Chondrocyte (in vitro differentiated cells): ENCODE results near the gene CD14. TPM values are rescaled to one million over a fixed set of nuclear protein-coding genes. Genes with fewer than 3 reads are reported as not detected.
"Not testable (repeated sequence)": the region's sequence is repeated elsewhere in the genome, so short reads cannot be mapped to it uniquely, and the experiment has no call there.

Experiments used
- DNase-seq: peaks from one replicate; pipeline ENCODE4 v3.0.0; 2021; ENCODE audit warnings: mixed read lengths, low spot score
- H3K27ac Mint-ChIP-seq: one replicate; pipeline ENCODE4 v1.8.0; 2021; ENCODE audit warnings: mild to moderate bottlenecking, moderate library complexity, mixed read lengths; ENCODE audit not compliant: unreplicated experiment
- H3K27me3 Mint-ChIP-seq: 2 replicates; pipeline ENCODE4 v1.8.0; 2021; ENCODE audit warnings: low read depth, mixed read lengths
- H3K36me3 Mint-ChIP-seq: 2 replicates; pipeline ENCODE4 v1.8.0; 2021; ENCODE audit warnings: low read depth, mixed read lengths
- H3K4me1 Mint-ChIP-seq: 2 replicates; pipeline ENCODE4 v1.8.0; 2021; ENCODE audit warnings: low read depth, mild to moderate bottlenecking, mixed read lengths
- H3K4me3 Mint-ChIP-seq: one replicate; pipeline ENCODE4 v1.8.0; 2021; ENCODE audit warnings: mild to moderate bottlenecking, moderate library complexity, mixed read lengths; ENCODE audit not compliant: unreplicated experiment
- H3K9me3 Mint-ChIP-seq: 2 replicates; pipeline ENCODE4 v1.8.0; 2021; ENCODE audit warnings: low read depth, mixed read lengths
- CTCF ChIP-seq: fragments of 200-600 bp; sonication (generic); IDR thresholded peaks from 2 replicates; pipeline ENCODE4 v1.5.0; 2021; ENCODE audit warnings: antibody characterized with exemption, mild to moderate bottlenecking, moderate library complexity
- total RNA-seq: library from RNA; stranded (reverse); gene quantifications from 3 replicates; pipeline ENCODE4 v1.2.1, GENCODE V29; 2021

The CD14 gene
- total RNA-seq, 1 donor from 2014 or later: not detected

GRCh38 chr5:140673187-140673976, 40.4 kb upstream of the CD14 start, which contains the start of gene DND1:
DND1 (minus strand) TSS chr5:140673576; CDS start chr5:140673542, 34 bp downstream.
- H3K4me3 Mint-ChIP-seq: no peak within 1 kb of the TSS
- H3K4me1 Mint-ChIP-seq: no peaks in the 10 kb centered on the region
- no peaks in the 10 kb centered on the region for H3K9me3 Mint-ChIP-seq
- H3K27me3 Mint-ChIP-seq: no peaks in the 10 kb centered on the region
- no peak for DNase-seq
- peak within 1 kb of the TSS; percentile 45 for H3K27ac Mint-ChIP-seq
- TF ChIP-seq CTCF: no peak
- H3K36me3 Mint-ChIP-seq: peaks cover 28% of the 10 kb centered on the region

- Mint-ChIP-seq H3K36me3 (peaks cover 27% of the 10 kb centered on the region), H3K4me1 (peaks cover 3% of the 10 kb centered on the region), H3K4me3 (no peak overlapping the region), H3K9me3 (no peaks in the 10 kb centered on the region), H3K27ac (no peak overlapping the region), H3K27me3 (no peaks in the 10 kb centered on the region)
- no peak for TF ChIP-seq CTCF
- DNase-seq: no peak
These were observed 39.6 kb upstream of the CD14 start for GRCh38 chr5:140672455-140673186.

GRCh38 chr5:140671472-140672125, 38.6 kb upstream of the CD14 start:
- no peak for DNase-seq
- Mint-ChIP-seq H3K36me3 (peaks cover 24% of the 10 kb centered on the region), H3K27me3 (no peaks in the 10 kb centered on the region), H3K9me3 (no peaks in the 10 kb centered on the region), H3K27ac (no peak overlapping the region), H3K4me1 (peaks cover 13% of the 10 kb centered on the region), H3K4me3 (no peak overlapping the region)
- TF ChIP-seq CTCF: no peak

GRCh38 chr5:140671035-140671434, 38.1 kb upstream of the CD14 start:
- DNase-seq, H3K27me3 Mint-ChIP-seq, H3K4me3 Mint-ChIP-seq, H3K9me3 Mint-ChIP-seq, H3K27ac Mint-ChIP-seq: not testable (repeated sequence)
- Mint-ChIP-seq H3K4me1 (peaks cover 19% of the 10 kb centered on the region), H3K36me3 (peaks cover 22% of the 10 kb centered on the region)

GRCh38 chr5:140664359-140665119, 31.6 kb upstream of the CD14 start, which contains the start of gene WDR55:
WDR55 (plus strand) TSS chr5:140664904; CDS start chr5:140664913, 9 bp downstream.
- Mint-ChIP-seq H3K36me3 (peaks cover 34% of the 10 kb centered on the region), H3K27ac (peak within 1 kb of the TSS; percentile 99), H3K4me1 (peaks cover 38% of the 10 kb centered on the region), H3K4me3 (peak within 1 kb of the TSS; percentile 97), H3K27me3 (no peaks in the 10 kb centered on the region), H3K9me3 (no peaks in the 10 kb centered on the region)
- peak; percentile 5 for TF ChIP-seq CTCF
- peak; percentile 98 for DNase-seq
